ENCODE data around the gene PHF2. TPM values are rescaled to one million over a fixed set of nuclear protein-coding genes. Genes with fewer than 3 reads are reported as not detected.

The PHF2 gene
- polyA plus RNA-seq, 4 donors = 8.6 to 21.2 (median 12.8) TPM

GRCh38 chr9:93629920-93630319, 53.5 kb downstream of the PHF2 start:
- Histone ChIP-seq H3K9me3 (ENCODE audit: control insufficient read depth in 2 of 2, insufficient read depth in 1 of 2, low read depth in 1 of 2, low read length in 1 of 2) (peaks cover 0 to 5% of the 10 kb centered on the region in 2 donors), H3K27me3 (ENCODE audit: control insufficient read depth in 3 of 3, insufficient read depth in 3 of 3, low read length in 3 of 3) (no peaks in the 10 kb centered on the region), H3K4me1 (ENCODE audit: control insufficient read depth in 3 of 3, insufficient read depth in 2 of 3, low read depth in 1 of 3, low read length in 2 of 3) (no peaks in the 10 kb centered on the region), H3K4me3 (ENCODE audit: low read depth in 1 of 3, low read length in 3 of 3) (no peak overlapping the region), H3K27ac (ENCODE audit: low read depth in 1 of 3, low read length in 2 of 3) (no peak overlapping the region), H3K36me3 (ENCODE audit: control insufficient read depth in 3 of 3, insufficient read depth in 2 of 3, low read depth in 1 of 3, low read length in 3 of 3) (peaks cover 0 to 55% (median 3%) of the 10 kb centered on the region in 3 donors)
- DNase-seq (no peak), FAIRE-seq (no peak)
- 89 to 94% (median 90%) methylated on average over 11 of the region's 11 CpGs for WGBS, 3 donors

GRCh38 chr9:93630806-93631411, 54.5 kb downstream of the PHF2 start:
- H3K27me3 ChIP-seq (ENCODE audit: control insufficient read depth in 3 of 3, insufficient read depth in 3 of 3, low read length in 3 of 3) = no peaks in the 10 kb centered on the region
- FAIRE-seq = no peak
- H3K9me3 ChIP-seq (ENCODE audit: control insufficient read depth in 2 of 2, insufficient read depth in 1 of 2, low read depth in 1 of 2, low read length in 1 of 2) = peaks cover 0 to 5% of the 10 kb centered on the region in 2 donors
- 93 to 98% (median 97%) methylated on average over 7 of the region's 7 CpGs for WGBS, 3 donors
- H3K4me3 ChIP-seq (ENCODE audit: low read depth in 1 of 3, low read length in 3 of 3) = no peak overlapping the region
- DNase-seq = no peak
- no peaks in the 10 kb centered on the region for H3K4me1 ChIP-seq (ENCODE audit: control insufficient read depth in 3 of 3, insufficient read depth in 2 of 3, low read depth in 1 of 3, low read length in 2 of 3)
- peaks cover 0 to 65% (median 3%) of the 10 kb centered on the region in 3 donors for H3K36me3 ChIP-seq (ENCODE audit: control insufficient read depth in 3 of 3, insufficient read depth in 2 of 3, low read depth in 1 of 3, low read length in 3 of 3)
- no peak overlapping the region for H3K27ac ChIP-seq (ENCODE audit: low read depth in 1 of 3, low read length in 2 of 3)

GRCh38 chr9:93633492-93634221, 57.3 kb downstream of the PHF2 start:
- no peaks in the 10 kb centered on the region for H3K27me3 ChIP-seq (ENCODE audit: control insufficient read depth in 3 of 3, insufficient read depth in 3 of 3, low read length in 3 of 3)
- H3K9me3 ChIP-seq (ENCODE audit: control insufficient read depth in 2 of 2, insufficient read depth in 1 of 2, low read depth in 1 of 2, low read length in 1 of 2) = peaks cover 0 to 11% of the 10 kb centered on the region in 2 donors
- WGBS, 3 donors = 85 to 87% (median 86%) methylated on average over 18 to 19 of the region's 19 CpGs
- FAIRE-seq (no peak), DNase-seq (no peak)
- no peaks in the 10 kb centered on the region for H3K4me1 ChIP-seq (ENCODE audit: control insufficient read depth in 3 of 3, insufficient read depth in 2 of 3, low read depth in 1 of 3, low read length in 2 of 3)
- H3K27ac ChIP-seq (ENCODE audit: low read depth in 1 of 3, low read length in 2 of 3) = no peak overlapping the region
- peaks cover 6 to 77% (median 9%) of the 10 kb centered on the region in 3 donors for H3K36me3 ChIP-seq (ENCODE audit: control insufficient read depth in 3 of 3, insufficient read depth in 2 of 3, low read depth in 1 of 3, low read length in 3 of 3)
- H3K4me3 ChIP-seq (ENCODE audit: low read depth in 1 of 3, low read length in 3 of 3) = no peak overlapping the region

GRCh38 chr9:93634311-93635185, 58.2 kb downstream of the PHF2 start:
- no peak overlapping the region for H3K4me3 ChIP-seq (ENCODE audit: low read depth in 1 of 3, low read length in 3 of 3)
- no peak overlapping the region for H3K27ac ChIP-seq (ENCODE audit: low read depth in 1 of 3, low read length in 2 of 3)
- H3K9me3 ChIP-seq (ENCODE audit: control insufficient read depth in 2 of 2, insufficient read depth in 1 of 2, low read depth in 1 of 2, low read length in 1 of 2) = peaks cover 0 to 15% of the 10 kb centered on the region in 2 donors
- DNase-seq (no peak), FAIRE-seq (no peak)
- peaks cover 6 to 77% (median 10%) of the 10 kb centered on the region in 3 donors for H3K36me3 ChIP-seq (ENCODE audit: control insufficient read depth in 3 of 3, insufficient read depth in 2 of 3, low read depth in 1 of 3, low read length in 3 of 3)
- H3K27me3 ChIP-seq (ENCODE audit: control insufficient read depth in 3 of 3, insufficient read depth in 3 of 3, low read length in 3 of 3) = no peaks in the 10 kb centered on the region
- no peaks in the 10 kb centered on the region for H3K4me1 ChIP-seq (ENCODE audit: control insufficient read depth in 3 of 3, insufficient read depth in 2 of 3, low read depth in 1 of 3, low read length in 2 of 3)
- 83 to 92% (median 86%) methylated on average over 10 of the region's 10 CpGs for WGBS, 3 donors

- 89 to 93% (median 91%) methylated on average over 13 of the region's 13 CpGs for WGBS, 3 donors
- no peak for DNase-seq
- no peak for FAIRE-seq
Measured at GRCh38 chr9:93635186-93636107, 59.1 kb downstream of the PHF2 start.

GRCh38 chr9:93636172-93636661, 59.8 kb downstream of the PHF2 start:
- H3K4me3 ChIP-seq (ENCODE audit: low read depth in 1 of 3, low read length in 3 of 3) = no peak overlapping the region
- peaks cover 0 to 17% of the 10 kb centered on the region in 2 donors for H3K9me3 ChIP-seq (ENCODE audit: control insufficient read depth in 2 of 2, insufficient read depth in 1 of 2, low read depth in 1 of 2, low read length in 1 of 2)
- H3K4me1 ChIP-seq (ENCODE audit: control insufficient read depth in 3 of 3, insufficient read depth in 2 of 3, low read depth in 1 of 3, low read length in 2 of 3) = no peaks in the 10 kb centered on the region
- FAIRE-seq = no peak
- peaks cover 8 to 63% (median 15%) of the 10 kb centered on the region in 3 donors for H3K36me3 ChIP-seq (ENCODE audit: control insufficient read depth in 3 of 3, insufficient read depth in 2 of 3, low read depth in 1 of 3, low read length in 3 of 3)
- no peaks in the 10 kb centered on the region for H3K27me3 ChIP-seq (ENCODE audit: control insufficient read depth in 3 of 3, insufficient read depth in 3 of 3, low read length in 3 of 3)
- no peak for DNase-seq
- WGBS, 3 donors = 96 to 99% (median 97%) methylated on average over 15 of the region's 15 CpGs
- H3K27ac ChIP-seq (ENCODE audit: low read depth in 1 of 3, low read length in 2 of 3) = no peak overlapping the region

More at GRCh38 chr9:93635186-93636107, 59.1 kb downstream of the PHF2 start:
- H3K9me3 ChIP-seq (ENCODE audit: control insufficient read depth in 2 of 2, insufficient read depth in 1 of 2, low read depth in 1 of 2, low read length in 1 of 2) = peaks cover 0 to 17% of the 10 kb centered on the region in 2 donors
- H3K4me1 ChIP-seq (ENCODE audit: control insufficient read depth in 3 of 3, insufficient read depth in 2 of 3, low read depth in 1 of 3, low read length in 2 of 3) = no peaks in the 10 kb centered on the region
- no peak overlapping the region for H3K27ac ChIP-seq (ENCODE audit: low read depth in 1 of 3, low read length in 2 of 3)
- peaks cover 8 to 70% (median 14%) of the 10 kb centered on the region in 3 donors for H3K36me3 ChIP-seq (ENCODE audit: control insufficient read depth in 3 of 3, insufficient read depth in 2 of 3, low read depth in 1 of 3, low read length in 3 of 3)
- no peaks in the 10 kb centered on the region for H3K27me3 ChIP-seq (ENCODE audit: control insufficient read depth in 3 of 3, insufficient read depth in 3 of 3, low read length in 3 of 3)
- no peak overlapping the region for H3K4me3 ChIP-seq (ENCODE audit: low read depth in 1 of 3, low read length in 3 of 3)

- FAIRE-seq (no peak), DNase-seq (no peak)
- WGBS, 3 donors = 90 to 96% (median 91%) methylated on average over 5 of the region's 5 CpGs
- peaks cover 8 to 58% (median 17%) of the 10 kb centered on the region in 3 donors for H3K36me3 ChIP-seq (ENCODE audit: control insufficient read depth in 3 of 3, insufficient read depth in 2 of 3, low read depth in 1 of 3, low read length in 3 of 3)
- no peak overlapping the region for H3K4me3 ChIP-seq (ENCODE audit: low read depth in 1 of 3, low read length in 3 of 3)
- H3K4me1 ChIP-seq (ENCODE audit: control insufficient read depth in 3 of 3, insufficient read depth in 2 of 3, low read depth in 1 of 3, low read length in 2 of 3) = no peaks in the 10 kb centered on the region
- H3K27ac ChIP-seq (ENCODE audit: low read depth in 1 of 3, low read length in 2 of 3) = no peak overlapping the region
- peaks cover 0 to 17% of the 10 kb centered on the region in 2 donors for H3K9me3 ChIP-seq (ENCODE audit: control insufficient read depth in 2 of 2, insufficient read depth in 1 of 2, low read depth in 1 of 2, low read length in 1 of 2)
- no peaks in the 10 kb centered on the region for H3K27me3 ChIP-seq (ENCODE audit: control insufficient read depth in 3 of 3, insufficient read depth in 3 of 3, low read length in 3 of 3)
Measured at GRCh38 chr9:93636667-93637066, 60.3 kb downstream of the PHF2 start.

Data from small intestine (tissue), 7 donors.